B cell (primary cell): Measurements from ENCODE around the gene GIT1. TPM values are rescaled to one million over a fixed set of nuclear protein-coding genes. Genes with fewer than 3 reads are reported as not detected.
A peak's percentile ranks its signal among the peaks of the same experiment; 100 is the strongest.

ENCODE experiments used
- ATAC-seq: fragments of 200-7000 bp; cut with Tn5 transposase; one replicate; pipeline ENCODE4 v1.10.0; 2021; ENCODE audit warnings: low read depth, mild to moderate bottlenecking, moderate number of reproducible peaks, moderate library complexity
- CTCF ChIA-PET: fragments of 350-600 bp; sonication (Branson Sonifier 250); formaldehyde crosslinking; loops from one replicate; lab custom pipeline; 2021; ENCODE audit warnings: antibody characterized with exemption, inconsistent platforms; lab: Charles Lee
- POLR2A ChIA-PET: fragments of 350-600 bp; sonication (Branson Sonifier 250); formaldehyde crosslinking; loops from one replicate; lab custom pipeline; 2021; ENCODE audit warnings: antibody characterized with exemption; lab: Charles Lee
- DNase-seq: peaks from one replicate; pipeline ENCODE4 v3.0.0; 2013
- H2AFZ ChIP-seq: 2 replicates; pipeline ENCODE4 v1.6.1; 2012; ENCODE audit warnings: mild to moderate bottlenecking, low read depth, low read length; ENCODE audit not compliant: insufficient read depth, poor library complexity, severe bottlenecking
- H3K27ac ChIP-seq, 2 donors: 1 replicate in 1 of 2; 2 replicates in 1 of 2; pipeline ENCODE4 v1.5.1; 2012 to 2013; ENCODE audit warnings: low read length in 2 of 2, mild to moderate bottlenecking in 2 of 2, moderate library complexity in 1 of 2
- H3K27me3 ChIP-seq, 4 experiments: fragments of 200-600 bp in 1 of 4; sonication (generic) in 1 of 4; replicated peaks in 1 of 4; 1 replicate in 2 of 4; 2 replicates in 2 of 4; pipeline versions ENCODE4 v1.6.1 to v1.7.0; 2013 to 2016; ENCODE audit warnings: low read length in 3 of 4, mild to moderate bottlenecking in 2 of 4, mixed read lengths in 1 of 4, moderate library complexity in 1 of 4; ENCODE audit not compliant: insufficient read depth in 4 of 4, control insufficient read depth in 3 of 4; ENCODE audit errors: control extremely low read depth in 1 of 4
- H3K36me3 ChIP-seq, 2 experiments: replicated peaks in 1 of 2; 1 replicate in 1 of 2; 2 replicates in 1 of 2; pipeline versions ENCODE4 v1.6.1 to v1.7.1; 2013; ENCODE audit warnings: low read length in 1 of 2; ENCODE audit not compliant: insufficient read depth in 2 of 2, control insufficient read depth in 1 of 2; ENCODE audit errors: control extremely low read depth in 1 of 2, extremely low read depth in 1 of 2
- H3K4me1 ChIP-seq, 2 donors: fragments of 200-600 bp in 1 of 2; sonication (generic) in 1 of 2; 1 replicate in 1 of 2; 2 replicates in 1 of 2; pipeline versions ENCODE4 v1.5.1 to v1.6.1; 2013 to 2017; ENCODE audit warnings: low read length in 2 of 2; ENCODE audit not compliant: control insufficient read depth in 2 of 2, insufficient read depth in 2 of 2
- H3K4me2 ChIP-seq: replicated peaks from 2 replicates; pipeline ENCODE3; 2012; ENCODE audit warnings: mild to moderate bottlenecking, low read depth, low read length; ENCODE audit not compliant: poor library complexity, severe bottlenecking
- H3K4me3 ChIP-seq, 5 experiments: fragments of 200-600 bp in 1 of 5; sonication (generic) in 1 of 5; 1 replicate in 3 of 5; 2 replicates in 2 of 5; pipeline versions ENCODE4 v1.5.1 to v1.7.0; 2011 to 2016; ENCODE audit warnings: low read length in 4 of 5, mild to moderate bottlenecking in 4 of 5, low read depth in 2 of 5, control low read depth in 1 of 5, moderate library complexity in 1 of 5; ENCODE audit not compliant: insufficient read depth in 1 of 5; ENCODE audit errors: control extremely low read depth in 1 of 5, extremely low read depth in 1 of 5
- H3K79me2 ChIP-seq: fragments of 200-600 bp; sonication (generic); one replicate; pipeline ENCODE4 v1.6.0; 2016; ENCODE audit warnings: low read length; ENCODE audit not compliant: control insufficient read depth, insufficient read depth
- H3K9ac ChIP-seq: fragments of 200-600 bp; sonication (generic); 2 replicates; pipeline ENCODE4 v1.6.1; 2017; ENCODE audit warnings: mild to moderate bottlenecking, low read length, moderate library complexity
- H3K9me3 ChIP-seq, 3 donors: one replicate each; pipeline versions ENCODE4 v1.6.1 to v1.7.1; 2013; ENCODE audit warnings: low read length in 2 of 3; ENCODE audit not compliant: control insufficient read depth in 2 of 3, insufficient read depth in 1 of 3; ENCODE audit errors: control extremely low read depth in 1 of 3
- H4K20me1 ChIP-seq: 2 replicates; pipeline ENCODE4 v1.6.0; 2012; ENCODE audit warnings: mild to moderate bottlenecking, low read length; ENCODE audit not compliant: insufficient read depth, control insufficient read depth, poor library complexity, severe bottlenecking
- H3K27ac Mint-ChIP-seq: one replicate; pipeline ENCODE4 v1.8.0; 2021; ENCODE audit warnings: mixed read lengths
- H3K27me3 Mint-ChIP-seq: one replicate; pipeline ENCODE4 v1.8.0; 2021; ENCODE audit warnings: mixed read lengths
- H3K4me1 Mint-ChIP-seq: one replicate; pipeline ENCODE4 v1.8.0; 2021; ENCODE audit warnings: mixed read lengths
- H3K4me3 Mint-ChIP-seq: one replicate; pipeline ENCODE4 v1.8.0; 2021; ENCODE audit warnings: mixed read lengths
- H3K9me3 Mint-ChIP-seq: one replicate; pipeline ENCODE4 v1.8.0; 2022; ENCODE audit warnings: mixed read lengths; ENCODE audit not compliant: insufficient read depth
- EZH2 ChIP-seq: IDR thresholded peaks from 2 replicates; pipeline ENCODE4 v1.6.1; 2012; ENCODE audit warnings: borderline replicate concordance, low read depth, mild to moderate bottlenecking, moderate library complexity, low read length; ENCODE audit not compliant: insufficient read depth, poor library complexity, severe bottlenecking
- WGBS: methylation state at CpG from one replicate; pipeline ENCODE4 v1.1.5; 2013; ENCODE audit warnings: missing lambda C conversion rate; ENCODE audit not compliant: insufficient coverage; 5-methylcytosine and 5-hydroxymethylcytosine counted together
- intact Hi-C: fragments of 100-400 bp; cut with micrococcal nuclease; formaldehyde crosslinking; loops from one replicate; pipeline ENCODE4 v1.10.0; 2022
- polyA plus RNA-seq: library from polyadenylated mRNA; depleted of rRNA; stranded (reverse); fragments of >200 nt; gene quantifications from 2 replicates; pipeline ENCODE4 v1.2.3, GENCODE V29; 2012
- total RNA-seq, 2 donors: library from RNA; stranded (reverse); fragments of 120-200 nt in 1 of 2; gene quantifications; 1 replicate in 1 of 2; 2 replicates in 1 of 2; pipeline versions ENCODE4 v1.2.3 to v1.2.4, GENCODE V29; 2013 to 2022
- TF ChIP-seq, protein P1 (sequence below): fragments of 200-600 bp; IDR thresholded peaks from one replicate; pipeline ENCODE4 v1.8.0; 2022; ENCODE audit warnings: antibody characterized with exemption, mild to moderate bottlenecking

GIT1 gene
- total and polyA plus RNA-seq, 2 donors (not counting 1 experiment from before 2014, with no cell fraction given), result 49.3 to 61.9 TPM

DNA sequence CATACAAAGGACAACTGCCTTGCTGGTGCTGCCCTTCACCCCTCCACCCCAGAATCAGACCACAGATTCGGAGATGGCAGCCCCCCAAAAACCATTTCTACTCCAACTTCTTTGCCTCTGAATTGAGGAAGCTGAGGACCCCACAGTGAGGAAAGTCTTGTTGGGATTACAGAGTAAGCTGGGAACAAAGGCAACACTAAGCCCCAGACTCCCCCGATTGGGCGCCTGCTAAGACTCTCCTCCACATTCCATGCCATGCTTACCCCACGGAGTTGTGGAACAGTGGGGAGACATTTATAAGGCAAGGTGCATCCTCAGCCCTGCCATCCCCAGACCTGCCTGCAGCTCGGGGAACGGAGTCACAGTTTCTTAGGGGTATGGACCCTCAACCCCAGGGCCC lies 1.9 kb downstream of the GIT1 start:
- peaks cover 75% of the 10 kb centered on the region for H3K4me1 Mint-ChIP-seq
- no peak overlapping the region for H2AFZ ChIP-seq
- H3K27ac Mint-ChIP-seq, result peak overlapping the region; percentile 37
- H3K9me3 Mint-ChIP-seq, result no peaks in the 10 kb centered on the region
- 96% methylated on average over 5 of the region's 6 CpGs for WGBS
- TF ChIP-seq, protein P1, sequence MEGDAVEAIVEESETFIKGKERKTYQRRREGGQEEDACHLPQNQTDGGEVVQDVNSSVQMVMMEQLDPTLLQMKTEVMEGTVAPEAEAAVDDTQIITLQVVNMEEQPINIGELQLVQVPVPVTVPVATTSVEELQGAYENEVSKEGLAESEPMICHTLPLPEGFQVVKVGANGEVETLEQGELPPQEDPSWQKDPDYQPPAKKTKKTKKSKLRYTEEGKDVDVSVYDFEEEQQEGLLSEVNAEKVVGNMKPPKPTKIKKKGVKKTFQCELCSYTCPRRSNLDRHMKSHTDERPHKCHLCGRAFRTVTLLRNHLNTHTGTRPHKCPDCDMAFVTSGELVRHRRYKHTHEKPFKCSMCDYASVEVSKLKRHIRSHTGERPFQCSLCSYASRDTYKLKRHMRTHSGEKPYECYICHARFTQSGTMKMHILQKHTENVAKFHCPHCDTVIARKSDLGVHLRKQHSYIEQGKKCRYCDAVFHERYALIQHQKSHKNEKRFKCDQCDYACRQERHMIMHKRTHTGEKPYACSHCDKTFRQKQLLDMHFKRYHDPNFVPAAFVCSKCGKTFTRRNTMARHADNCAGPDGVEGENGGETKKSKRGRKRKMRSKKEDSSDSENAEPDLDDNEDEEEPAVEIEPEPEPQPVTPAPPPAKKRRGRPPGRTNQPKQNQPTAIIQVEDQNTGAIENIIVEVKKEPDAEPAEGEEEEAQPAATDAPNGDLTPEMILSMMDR, result no peak
- TF ChIP-seq EZH2, result no peak
- ChIA-PET POLR2A (interaction anchor here (0.9 to 1.1 kb wide), 2 partner anchors 8 to 175 kb away, joined by 3 read pairs; no protein-coding TSS in a partner anchor), CTCF (interaction anchor here (0.7 to 24.3 kb wide), 8 partner anchors 8 to 344 kb away, joined by 3 to 336 read pairs (median 4); no protein-coding TSS in a partner anchor)
- H3K9ac ChIP-seq, result peak overlapping the region; percentile 79
- H3K27me3 Mint-ChIP-seq, result no peaks in the 10 kb centered on the region
- peak overlapping the region; percentile 91 for H3K4me3 Mint-ChIP-seq
- H4K20me1 ChIP-seq, result peaks cover 45% of the 10 kb centered on the region
- no peaks in the 10 kb centered on the region for H3K27me3 ChIP-seq
- DNase-seq (no peak), ATAC-seq (no peak)
- peaks cover 0 to 2% (median 0%) of the 10 kb centered on the region in 3 donors for H3K9me3 ChIP-seq
- intact Hi-C loops, result no loop called here
- peak overlapping the region; percentile 82 for H3K4me2 ChIP-seq
- H3K4me3 ChIP-seq, result no peak overlapping the region
- H3K36me3 ChIP-seq, result peaks cover 0 to 5% of the 10 kb centered on the region in 2 experiments
- no peak overlapping the region for H3K27ac ChIP-seq
- H3K4me1 ChIP-seq, result peaks cover 63 to 70% of the 10 kb centered on the region in 2 donors
- peaks cover 69% of the 10 kb centered on the region for H3K79me2 ChIP-seq

GRCh38 chr17:29586676-29587469 lies 2.6 kb downstream of the GIT1 start:
- H3K9ac ChIP-seq, result no peak overlapping the region
- H3K4me1 Mint-ChIP-seq, result peaks cover 68% of the 10 kb centered on the region
- no peak overlapping the region for H3K27ac ChIP-seq
- peaks cover 0 to 2% (median 0%) of the 10 kb centered on the region in 3 donors for H3K9me3 ChIP-seq
- peaks cover 0 to 9% of the 10 kb centered on the region in 2 experiments for H3K36me3 ChIP-seq
- 100% methylated on average over 3 of the region's 9 CpGs for WGBS
- H3K4me3 ChIP-seq, result no peak overlapping the region
- no peak for ATAC-seq
- H3K4me3 Mint-ChIP-seq, result peak overlapping the region; percentile 62
- POLR2A ChIA-PET, result interaction anchor here (0.5 to 0.6 kb wide), 2 partner anchors 138 to 1754 kb away, joined by 5 read pairs; no protein-coding TSS in a partner anchor
- no peak overlapping the region for H2AFZ ChIP-seq
- H3K9me3 Mint-ChIP-seq, result no peaks in the 10 kb centered on the region
- DNase-seq, result no peak
- H3K27me3 Mint-ChIP-seq, result no peaks in the 10 kb centered on the region
- peaks cover 56 to 63% of the 10 kb centered on the region in 2 donors for H3K4me1 ChIP-seq
- CTCF ChIA-PET, result interaction anchor here (0.5 to 24.3 kb wide), 8 partner anchors 8 to 322 kb away, joined by 3 to 336 read pairs (median 4); no protein-coding TSS in a partner anchor
- intact Hi-C loops, result no loop called here
- peaks cover 74% of the 10 kb centered on the region for H3K79me2 ChIP-seq
- no peak overlapping the region for H3K4me2 ChIP-seq
- no peaks in the 10 kb centered on the region for H3K27me3 ChIP-seq
- peak overlapping the region; percentile 37 for H3K27ac Mint-ChIP-seq
- TF ChIP-seq, protein P1, result no peak
- TF ChIP-seq EZH2, result no peak
- peaks cover 45% of the 10 kb centered on the region for H4K20me1 ChIP-seq
